Spleen (tissue), 7 donors: ENCODE results near the gene ADGRV1.

Experiments used
- POLR2AphosphoS5 ChIP-seq, 3 donors: sonication (generic); formaldehyde crosslinking; IDR thresholded peaks; one replicate each; pipeline ENCODE4 v1.5.1; 2017; ENCODE audit warnings: antibody characterized with exemption in 3 of 3
- TF ChIP-seq, protein P1 (sequence below), 11 experiments: fragments of 200-600 bp in 7 of 11; fragments of 450-650 bp in 4 of 11; sonication (generic) in 4 of 11; IDR thresholded peaks in 8 of 11; conservative IDR thresholded peaks in 3 of 11; 1 replicate in 7 of 11; 2 replicates in 4 of 11; pipeline versions ENCODE4 v1.4.0 to v1.8.0; 2016 to 2021; ENCODE audit warnings: antibody characterized with exemption in 11 of 11, inconsistent platforms in 4 of 11, mild to moderate bottlenecking in 1 of 11
- donor health status: DM: no; HTN: no; CAD: no; lungs with moderate emphysema.
- donor health status: DM: no; HTN: no; CAD: no.
- donor health status: DM: no; HTN: no; CAD: no.

DNA sequence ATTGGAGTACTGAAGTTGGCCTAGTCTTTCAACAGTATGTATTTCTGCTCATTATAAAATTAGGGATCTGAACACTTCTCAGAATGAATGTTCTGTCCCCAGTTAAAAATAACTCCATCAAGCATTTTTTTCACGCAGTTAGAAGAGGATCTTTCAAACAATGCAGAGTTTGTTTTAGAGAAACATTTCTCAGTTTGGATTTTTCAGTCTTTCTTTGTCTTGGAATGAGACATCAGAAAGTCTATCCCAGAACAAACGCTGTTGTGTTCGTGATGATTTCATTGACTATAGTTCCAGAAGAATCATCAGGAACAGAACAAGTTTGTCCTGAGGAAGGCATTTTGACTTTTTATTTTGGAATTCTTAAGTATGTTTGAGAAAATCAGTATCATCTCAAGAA lies 605.8 kb downstream of the ADGRV1 start:
- TF ChIP-seq POLR2AphosphoS5 (IDR thresholded peaks at IDR 0.05): no peak
- TF ChIP-seq, protein P1, sequence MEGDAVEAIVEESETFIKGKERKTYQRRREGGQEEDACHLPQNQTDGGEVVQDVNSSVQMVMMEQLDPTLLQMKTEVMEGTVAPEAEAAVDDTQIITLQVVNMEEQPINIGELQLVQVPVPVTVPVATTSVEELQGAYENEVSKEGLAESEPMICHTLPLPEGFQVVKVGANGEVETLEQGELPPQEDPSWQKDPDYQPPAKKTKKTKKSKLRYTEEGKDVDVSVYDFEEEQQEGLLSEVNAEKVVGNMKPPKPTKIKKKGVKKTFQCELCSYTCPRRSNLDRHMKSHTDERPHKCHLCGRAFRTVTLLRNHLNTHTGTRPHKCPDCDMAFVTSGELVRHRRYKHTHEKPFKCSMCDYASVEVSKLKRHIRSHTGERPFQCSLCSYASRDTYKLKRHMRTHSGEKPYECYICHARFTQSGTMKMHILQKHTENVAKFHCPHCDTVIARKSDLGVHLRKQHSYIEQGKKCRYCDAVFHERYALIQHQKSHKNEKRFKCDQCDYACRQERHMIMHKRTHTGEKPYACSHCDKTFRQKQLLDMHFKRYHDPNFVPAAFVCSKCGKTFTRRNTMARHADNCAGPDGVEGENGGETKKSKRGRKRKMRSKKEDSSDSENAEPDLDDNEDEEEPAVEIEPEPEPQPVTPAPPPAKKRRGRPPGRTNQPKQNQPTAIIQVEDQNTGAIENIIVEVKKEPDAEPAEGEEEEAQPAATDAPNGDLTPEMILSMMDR (IDR thresholded peaks at IDR 0.05 in 8 of 11, conservative IDR thresholded peaks at IDR 0.05 in 3 of 11): no peak
